Superior temporal gyrus (tissue), 1 donor: ENCODE measurements around the gene PLCH2.
A peak's percentile ranks its signal among the peaks of the same experiment; 100 is the strongest.
"Not testable (repeated sequence)": the region's sequence is repeated elsewhere in the genome, so short reads cannot be mapped to it uniquely, and the experiment has no call there.

Experiments used
- DNase-seq: peaks from one replicate; pipeline ENCODE4 v3.0.0-alpha.2; 2016; ENCODE audit errors: extremely low spot score

Gene PLCH2

DNA sequence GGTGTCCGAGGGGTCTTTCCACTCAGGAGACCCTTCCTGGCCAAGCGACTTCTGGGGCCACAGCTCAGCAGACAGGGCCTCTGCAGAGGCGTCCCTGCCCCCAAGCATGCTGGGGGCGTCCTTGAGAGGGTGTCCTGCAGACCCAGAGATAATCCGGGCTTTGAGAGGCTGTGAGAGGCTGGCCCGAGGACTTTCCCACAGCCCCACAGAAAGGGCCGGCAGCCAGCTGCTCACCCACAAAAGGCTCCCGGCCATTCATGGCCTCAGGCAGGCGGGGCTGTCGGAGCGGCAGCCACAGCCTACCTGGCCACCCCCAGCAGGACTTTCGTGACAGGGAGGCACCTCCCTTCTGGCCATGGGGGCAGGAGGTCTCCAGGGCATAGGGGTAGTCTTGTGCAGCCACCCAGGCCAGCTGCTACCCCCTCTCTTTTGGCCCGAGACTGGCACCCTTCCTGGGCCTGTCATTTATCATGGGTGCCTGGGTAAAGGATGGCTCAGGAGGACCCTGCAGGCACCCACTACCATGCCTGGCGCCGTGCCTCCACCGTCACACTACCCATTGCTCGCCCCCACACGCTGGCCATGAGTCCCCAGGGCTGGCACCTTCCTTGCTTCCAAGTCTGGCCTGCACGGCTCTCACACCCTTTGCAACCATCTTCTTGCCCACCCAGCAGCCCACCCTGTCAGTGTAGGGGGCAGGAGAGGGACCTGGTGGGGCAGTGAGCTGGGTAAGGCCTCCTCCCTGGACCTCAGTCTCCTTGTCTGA is 69.0 kb downstream of the PLCH2 start:
- no peak for DNase-seq

DNA sequence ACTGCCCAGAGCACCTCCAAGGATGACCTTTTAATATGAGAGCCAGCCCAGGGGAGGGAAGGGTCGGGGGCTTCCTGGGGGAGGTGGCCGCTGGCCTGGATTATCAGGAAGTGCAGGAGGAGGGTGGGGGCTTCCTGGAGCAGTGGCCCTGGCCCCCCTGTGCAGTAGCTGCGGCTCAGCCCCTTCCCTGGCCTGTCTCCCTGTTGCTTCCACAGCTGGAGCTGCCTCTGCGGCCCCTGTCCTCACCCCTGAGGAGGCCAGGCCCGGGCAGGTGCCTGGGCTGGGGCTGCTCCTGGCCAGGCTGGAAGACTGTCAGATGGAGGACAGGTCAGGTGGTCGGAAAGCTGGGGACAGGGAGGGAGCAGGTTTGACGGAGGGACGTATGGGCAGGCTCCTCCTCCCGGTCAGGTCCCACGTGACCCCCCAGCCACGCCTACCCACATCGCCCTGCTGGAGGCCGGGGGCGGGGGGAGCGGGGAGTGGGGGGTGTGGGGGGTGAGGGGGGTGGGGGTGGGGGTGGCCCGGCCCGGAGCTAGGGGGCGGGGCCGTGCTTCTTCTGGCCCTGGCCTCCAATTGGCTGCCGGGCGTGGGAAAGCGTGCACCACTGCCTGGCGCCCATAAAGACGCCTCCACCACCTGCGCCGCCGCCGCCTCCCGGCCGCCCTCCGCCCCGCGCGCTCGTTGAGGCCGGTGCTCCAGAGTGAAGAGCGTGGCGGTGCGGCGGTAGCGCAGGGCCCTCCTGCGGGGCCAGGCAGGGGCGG is 69.8 kb downstream of the PLCH2 start:
- no peak for DNase-seq

DNA sequence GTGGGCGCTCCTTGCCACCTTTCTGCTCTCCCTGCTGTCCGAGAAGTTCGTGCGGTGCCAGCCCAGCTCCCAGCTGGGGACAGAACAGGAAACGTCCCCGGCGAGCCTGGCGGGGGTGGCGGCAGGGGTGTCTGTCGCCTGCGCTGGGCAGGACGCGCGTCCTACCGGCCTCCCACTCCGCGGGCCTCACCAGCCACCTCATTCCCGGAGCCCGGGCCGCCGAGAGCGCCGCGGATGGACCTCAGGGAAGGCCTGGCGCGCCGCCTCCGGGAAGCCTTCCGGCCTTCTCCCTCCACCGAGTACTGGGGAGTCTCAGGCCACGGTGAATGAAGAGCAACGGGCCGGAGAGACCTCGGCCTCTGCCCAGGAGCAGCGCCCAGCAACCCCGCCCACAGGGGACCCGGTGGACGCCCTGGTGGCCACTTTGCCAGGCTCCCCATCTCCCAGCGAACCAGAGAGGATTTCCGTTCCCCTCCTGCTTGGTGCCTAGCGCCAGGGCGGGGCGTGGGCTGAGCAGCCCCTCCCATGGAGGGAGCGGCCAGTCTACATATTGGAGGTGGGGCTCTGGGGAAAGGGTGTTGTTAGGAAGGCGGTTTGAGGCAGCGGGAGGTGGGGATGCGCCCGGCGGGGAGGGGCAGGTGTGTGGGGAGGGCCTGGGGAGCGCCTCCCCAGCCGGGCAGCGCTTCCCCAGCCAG is 70.6 kb downstream of the PLCH2 start:
- DNase-seq = no peak

DNA sequence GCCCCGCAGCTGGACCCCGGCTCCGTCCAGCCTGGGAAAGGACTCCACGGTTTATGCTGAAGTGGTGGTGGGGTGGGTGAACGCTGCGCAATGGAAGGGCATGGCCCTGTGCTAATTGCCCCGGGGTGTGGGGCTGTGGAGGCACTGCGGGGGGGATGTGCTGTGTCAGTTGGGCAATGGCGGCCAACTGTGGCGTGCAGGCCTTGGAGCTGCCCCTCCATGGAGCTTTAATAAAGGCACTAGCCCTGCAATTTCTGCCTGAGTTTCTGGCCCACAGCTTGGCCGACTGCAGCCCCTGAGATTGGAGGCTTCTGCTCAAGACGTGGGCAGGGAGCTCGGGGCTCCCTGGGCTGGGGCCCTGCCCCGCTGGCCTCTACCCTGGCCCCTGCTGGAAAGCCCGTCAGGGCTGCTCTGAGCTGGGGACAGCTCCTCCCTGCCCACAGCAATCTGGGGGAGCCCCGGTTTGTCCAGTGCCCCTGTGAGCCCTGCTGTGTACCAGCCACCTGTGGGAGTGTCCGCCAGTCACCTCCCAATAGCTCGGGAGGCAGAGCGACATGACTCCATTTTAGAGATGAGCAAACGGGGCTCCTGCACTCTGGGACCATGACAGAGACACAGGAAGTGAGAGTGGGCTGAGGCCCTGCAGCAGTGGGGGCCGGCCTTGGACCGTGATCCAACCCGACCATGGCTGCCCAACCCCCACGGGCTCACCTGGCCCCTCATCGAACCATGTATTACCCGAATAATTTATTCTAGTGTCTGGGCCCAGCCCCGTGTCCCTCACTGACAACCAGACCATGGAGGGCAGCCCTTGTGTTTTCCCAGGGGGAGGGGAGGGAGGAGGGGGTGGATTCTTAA is 71.3 kb downstream of the PLCH2 start:
- DNase-seq = no peak

DNA sequence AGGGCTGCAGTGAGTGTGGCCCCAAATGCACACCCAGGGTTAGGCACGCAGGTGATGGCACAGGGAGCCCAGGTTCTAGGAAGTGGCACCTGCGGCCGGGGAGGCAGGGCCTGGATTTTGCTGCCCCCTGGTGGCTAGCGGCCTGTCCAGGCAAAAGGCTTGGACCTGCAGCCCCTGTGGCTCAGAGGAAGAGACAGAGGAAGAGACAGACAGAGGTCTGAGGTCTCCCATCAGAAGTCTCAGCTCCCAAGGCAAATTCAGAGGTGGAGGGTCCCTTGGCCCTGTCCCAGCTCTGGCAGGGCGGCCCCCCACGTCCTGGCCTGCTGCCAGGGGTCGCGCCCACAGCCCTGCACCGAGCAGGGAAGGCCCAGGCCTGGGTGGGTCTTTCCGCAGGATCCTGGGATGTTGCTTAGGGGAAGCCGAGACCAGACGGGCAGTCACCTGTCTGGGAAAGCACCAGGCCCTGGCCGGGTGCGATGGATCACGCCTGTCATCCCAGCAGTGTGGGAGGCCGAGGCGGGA is 72.0 kb downstream of the PLCH2 start:
- DNase-seq = peak; percentile 84

DNA sequence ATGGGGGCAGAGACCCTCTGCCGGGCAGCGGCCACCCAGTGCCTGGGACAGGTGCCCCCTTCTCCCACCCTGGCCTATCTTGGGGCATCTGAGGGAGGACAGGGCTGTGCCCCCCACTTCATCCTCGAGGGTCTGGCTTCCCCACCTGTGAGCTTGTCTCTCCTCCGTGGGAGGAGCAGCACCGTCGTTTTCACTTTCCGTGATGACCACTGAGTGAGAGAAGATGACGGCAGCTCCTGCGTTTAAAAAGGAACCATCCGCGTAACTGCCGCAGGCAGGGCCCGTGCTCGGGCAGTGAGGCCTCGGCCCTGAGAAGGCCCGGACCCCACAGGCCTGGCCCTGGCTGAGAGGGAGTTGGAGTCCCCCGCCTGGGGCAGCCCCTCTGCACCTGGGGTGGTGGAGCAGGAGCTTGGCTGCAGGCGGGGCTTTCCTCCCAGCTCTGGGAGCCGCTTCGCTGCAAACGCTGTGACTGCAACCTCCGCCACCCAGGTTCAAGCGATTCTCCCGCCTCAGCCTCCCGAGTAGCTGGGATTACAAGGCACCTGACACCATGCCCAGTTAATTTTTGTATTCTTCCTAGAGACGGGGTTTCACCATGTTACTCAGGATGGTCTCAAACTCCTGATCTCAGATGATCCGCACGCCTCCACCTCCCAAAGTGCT is 73.4 kb downstream of the PLCH2 start:
- DNase-seq = not testable (repeated sequence)

DNA sequence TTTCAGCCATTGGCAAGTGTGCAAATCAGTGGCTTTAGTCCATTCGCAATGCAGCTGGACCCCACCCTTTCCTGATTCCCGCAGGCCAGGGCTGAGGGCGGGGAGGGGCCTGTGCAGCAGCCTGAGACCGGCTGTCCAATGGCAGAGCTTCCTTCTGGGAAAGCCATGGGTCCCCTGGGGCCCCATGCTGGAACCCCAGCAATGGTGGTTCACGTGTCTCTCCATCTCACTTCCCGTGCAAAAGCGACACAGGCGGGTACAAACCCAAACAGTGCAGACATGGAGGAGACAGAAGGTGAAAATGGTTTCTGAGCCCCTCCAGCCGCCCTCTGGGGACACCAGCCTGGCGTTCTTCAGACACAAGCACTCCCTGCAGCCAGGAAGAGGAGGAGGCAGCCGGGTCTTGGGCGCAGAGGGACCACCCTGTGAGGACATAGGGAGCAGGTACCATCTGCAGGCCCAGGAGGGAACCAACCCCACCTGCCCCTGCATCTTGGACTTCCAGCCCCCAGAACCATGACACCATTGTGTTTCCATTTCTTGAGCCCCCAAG is 74.3 kb downstream of the PLCH2 start:
- not testable (repeated sequence) for DNase-seq

DNA sequence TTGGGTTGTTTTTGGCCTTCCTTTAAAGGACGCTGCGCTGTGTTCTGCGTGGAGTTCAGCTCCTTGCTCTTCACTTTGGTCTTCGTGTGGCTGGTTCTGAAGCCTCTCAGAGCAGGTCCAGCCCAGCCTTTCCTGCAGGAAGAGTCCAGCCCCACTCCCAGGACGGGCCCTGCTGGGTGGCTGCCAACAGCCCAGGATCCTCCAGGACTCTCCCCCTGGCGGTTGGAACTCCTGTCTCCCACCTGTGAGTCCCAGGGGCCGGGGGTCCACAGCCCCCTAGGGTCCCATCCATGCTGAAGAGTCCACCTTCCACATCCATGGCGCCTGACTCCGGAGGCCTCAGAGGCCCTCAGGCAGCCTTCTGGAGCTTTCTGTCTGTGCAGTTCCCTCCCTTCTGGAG is 75.5 kb downstream of the PLCH2 start:
- not testable (repeated sequence) for DNase-seq

DNA sequence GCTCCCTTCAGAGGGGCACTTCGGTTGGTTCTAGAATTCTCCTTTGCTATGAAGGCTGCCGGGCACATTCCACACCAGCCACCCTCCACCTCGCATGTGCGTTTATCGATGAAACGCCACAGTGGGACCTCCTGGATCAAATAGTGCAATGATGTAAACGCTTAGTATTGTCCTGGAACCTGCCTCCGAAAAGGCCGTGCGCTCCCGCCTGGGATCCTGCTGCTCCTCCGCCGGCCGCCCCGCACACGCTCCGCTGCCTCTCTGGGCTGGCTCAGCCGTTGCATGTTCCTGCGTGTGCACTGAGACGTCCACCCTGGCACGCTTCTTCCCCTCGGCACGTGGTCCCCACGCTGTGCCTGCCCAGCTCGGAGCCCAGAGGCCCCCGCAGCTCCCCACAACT is 76.1 kb downstream of the PLCH2 start:
- DNase-seq = no peak

DNA sequence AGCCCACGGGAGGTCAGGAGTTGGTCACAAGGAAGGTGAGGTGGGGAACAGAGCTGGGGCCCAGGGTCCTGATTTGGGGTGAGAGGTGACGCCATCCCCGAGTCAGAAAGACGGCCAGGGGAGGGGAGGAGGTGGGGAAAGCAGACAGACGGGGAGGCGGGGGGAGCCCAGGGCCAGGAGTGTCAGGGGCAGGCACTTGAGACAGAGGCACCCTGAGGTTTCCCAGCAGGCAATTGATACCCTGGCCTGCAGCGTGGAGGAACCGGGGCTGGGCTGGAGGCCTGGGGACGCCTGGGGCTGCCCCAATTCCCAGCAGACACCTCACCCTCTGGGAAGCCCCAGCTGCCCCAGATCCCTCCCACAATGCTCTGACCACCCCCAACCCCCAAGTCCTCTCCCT is 77.0 kb downstream of the PLCH2 start:
- not testable (repeated sequence) for DNase-seq

DNA sequence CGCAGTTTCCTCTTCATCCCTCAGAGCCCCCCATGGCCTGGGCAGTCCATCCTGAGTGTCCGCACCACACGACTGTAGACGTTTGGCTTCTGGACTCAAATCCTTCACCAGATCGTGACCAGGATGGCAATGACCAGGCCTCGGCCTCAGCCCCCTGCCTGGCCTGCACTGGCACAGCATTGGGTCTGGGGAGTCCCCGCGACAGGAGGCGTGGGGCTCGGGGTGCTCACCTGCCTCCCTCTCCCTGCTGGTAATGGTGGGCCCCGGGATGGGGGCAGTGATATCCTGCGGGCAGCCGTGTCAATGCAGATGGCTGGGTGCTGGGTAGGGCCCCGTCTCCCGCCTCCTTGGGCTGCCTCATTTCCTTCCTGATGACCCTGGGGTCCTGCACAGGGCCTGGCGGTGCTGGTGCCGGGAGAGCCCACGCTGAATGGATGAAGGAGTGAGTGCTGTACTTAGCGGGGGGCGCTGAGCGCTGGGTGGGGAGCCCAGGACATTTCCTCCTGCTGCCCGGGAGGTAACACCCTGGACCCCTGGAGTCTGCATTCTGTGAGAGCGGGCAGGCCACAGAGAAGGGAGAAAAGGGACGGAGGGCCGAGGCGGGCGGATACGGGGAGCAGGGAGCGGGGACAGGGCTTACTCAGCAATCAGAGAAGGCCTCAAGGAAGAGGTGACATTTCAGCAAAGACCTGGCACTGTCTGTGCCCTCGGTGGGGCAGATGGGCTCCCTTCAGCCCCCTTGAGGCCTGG is 78.0 kb downstream of the PLCH2 start:
- no peak for DNase-seq

DNA sequence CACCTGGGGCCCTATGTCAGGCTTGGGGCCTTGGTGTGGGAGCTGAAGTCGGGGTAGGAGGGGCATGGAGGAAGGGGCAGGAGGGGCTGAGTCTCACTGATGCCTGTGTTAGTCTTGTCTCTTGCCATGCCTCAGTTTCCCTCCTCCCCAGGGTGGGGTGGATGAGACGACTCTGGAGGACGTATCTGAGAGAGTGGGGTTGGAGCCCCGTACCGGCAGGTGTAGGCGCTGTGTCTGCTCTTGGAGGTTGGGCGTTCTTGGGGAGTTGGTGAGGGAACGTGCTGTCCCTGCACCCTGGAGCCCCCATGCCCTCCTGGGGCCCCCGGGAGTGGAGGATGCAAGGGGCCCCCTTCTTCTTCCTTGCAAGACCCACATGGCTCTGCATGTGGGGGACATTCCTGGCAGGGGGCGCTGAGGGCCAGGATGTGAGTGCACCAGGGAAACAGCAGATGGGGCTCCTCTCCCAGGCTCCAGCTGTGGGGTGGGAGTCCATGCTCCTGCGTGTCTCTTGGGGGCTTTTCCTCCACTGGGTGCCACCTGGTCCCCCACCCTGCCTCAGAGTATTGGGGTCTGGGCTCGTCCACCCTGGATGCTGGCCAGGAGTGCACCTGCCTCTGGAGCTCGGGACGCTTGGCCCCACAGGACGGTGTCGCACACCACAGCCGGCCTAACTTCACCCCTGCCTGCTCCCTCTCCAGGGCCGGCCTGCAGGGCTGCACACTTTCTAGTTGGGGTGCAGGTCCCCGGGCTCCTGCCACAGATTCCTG is 78.7 kb downstream of the PLCH2 start:
- no peak for DNase-seq
